Ascending aorta (tissue), 2 donors: Measurements from ENCODE around the gene FAP. TPM values are rescaled to one million over a fixed set of nuclear protein-coding genes. Genes with fewer than 3 reads are reported as not detected.

ENCODE experiments used
- DNase-seq, 2 donors: peaks; one replicate each; pipeline ENCODE4 v3.0.0-alpha.2; 2019; ENCODE audit warnings: low spot score in 2 of 2
- H3K27ac ChIP-seq, 2 donors: fragments of 200-600 bp; sonication (generic); one replicate each; pipeline ENCODE4 v1.5.1; 2016 to 2017; ENCODE audit warnings: mild to moderate bottlenecking in 1 of 2
- H3K27me3 ChIP-seq: fragments of 200-600 bp; sonication (generic); one replicate; pipeline ENCODE4 v1.5.1; 2017
- H3K36me3 ChIP-seq, 2 donors: fragments of 200-600 bp; sonication (generic); one replicate each; pipeline ENCODE4 v1.5.1; 2016
- H3K4me1 ChIP-seq, 2 donors: fragments of 200-600 bp; sonication (generic); one replicate each; pipeline ENCODE4 v1.5.1; 2016 to 2017; ENCODE audit warnings: mild to moderate bottlenecking in 1 of 2
- H3K4me3 ChIP-seq, 2 donors: fragments of 200-600 bp; sonication (generic); one replicate each; pipeline ENCODE4 v1.5.1; 2016 to 2017; ENCODE audit warnings: mild to moderate bottlenecking in 1 of 2
- H3K9me3 ChIP-seq, 2 donors: fragments of 200-600 bp; sonication (generic); one replicate each; pipeline ENCODE4 v1.5.1; 2016
- intact Hi-C: fragments of 100-400 bp; cut with DNase I; formaldehyde crosslinking; loops from one replicate; pipeline ENCODE4 v1.15.1; 2023
- total RNA-seq: library from RNA; depleted of rRNA; stranded (reverse); fragments of >200 nt; gene quantifications from one replicate; pipeline ENCODE4 v1.1.0, GENCODE V29; 2016
- TF ChIP-seq, protein P1 (sequence below), 3 experiments: fragments of 200-600 bp in 2 of 3; fragments of 450-650 bp in 1 of 3; sonication (generic) in 2 of 3; IDR thresholded peaks; one replicate each; pipeline ENCODE4 v1.5.1; 2016 to 2019; ENCODE audit warnings: antibody characterized with exemption in 3 of 3, mild to moderate bottlenecking in 1 of 3, moderate library complexity in 1 of 3

FAP gene
- total RNA-seq, 1 donor from 2014 or later = 16.7 TPM

- Histone ChIP-seq H3K27ac (no peak overlapping the region), H3K4me3 (no peak overlapping the region), H3K4me1 (peaks cover 0 to 8% of the 10 kb centered on the region in 2 donors), H3K9me3 (no peaks in the 10 kb centered on the region), H3K27me3 (no peaks in the 10 kb centered on the region), H3K36me3 (no peaks in the 10 kb centered on the region)
- intact Hi-C loops = loop anchor here (5.0 kb wide), 2 partner anchors 36 to 39 kb away; no protein-coding TSS in a partner anchor
- TF ChIP-seq, protein P1, sequence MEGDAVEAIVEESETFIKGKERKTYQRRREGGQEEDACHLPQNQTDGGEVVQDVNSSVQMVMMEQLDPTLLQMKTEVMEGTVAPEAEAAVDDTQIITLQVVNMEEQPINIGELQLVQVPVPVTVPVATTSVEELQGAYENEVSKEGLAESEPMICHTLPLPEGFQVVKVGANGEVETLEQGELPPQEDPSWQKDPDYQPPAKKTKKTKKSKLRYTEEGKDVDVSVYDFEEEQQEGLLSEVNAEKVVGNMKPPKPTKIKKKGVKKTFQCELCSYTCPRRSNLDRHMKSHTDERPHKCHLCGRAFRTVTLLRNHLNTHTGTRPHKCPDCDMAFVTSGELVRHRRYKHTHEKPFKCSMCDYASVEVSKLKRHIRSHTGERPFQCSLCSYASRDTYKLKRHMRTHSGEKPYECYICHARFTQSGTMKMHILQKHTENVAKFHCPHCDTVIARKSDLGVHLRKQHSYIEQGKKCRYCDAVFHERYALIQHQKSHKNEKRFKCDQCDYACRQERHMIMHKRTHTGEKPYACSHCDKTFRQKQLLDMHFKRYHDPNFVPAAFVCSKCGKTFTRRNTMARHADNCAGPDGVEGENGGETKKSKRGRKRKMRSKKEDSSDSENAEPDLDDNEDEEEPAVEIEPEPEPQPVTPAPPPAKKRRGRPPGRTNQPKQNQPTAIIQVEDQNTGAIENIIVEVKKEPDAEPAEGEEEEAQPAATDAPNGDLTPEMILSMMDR (IDR thresholded peaks at IDR 0.05) = no peak
- no peak for DNase-seq
Measured at GRCh38 chr2:162258686-162259085, 15.4 kb upstream of the FAP start.

DNA sequence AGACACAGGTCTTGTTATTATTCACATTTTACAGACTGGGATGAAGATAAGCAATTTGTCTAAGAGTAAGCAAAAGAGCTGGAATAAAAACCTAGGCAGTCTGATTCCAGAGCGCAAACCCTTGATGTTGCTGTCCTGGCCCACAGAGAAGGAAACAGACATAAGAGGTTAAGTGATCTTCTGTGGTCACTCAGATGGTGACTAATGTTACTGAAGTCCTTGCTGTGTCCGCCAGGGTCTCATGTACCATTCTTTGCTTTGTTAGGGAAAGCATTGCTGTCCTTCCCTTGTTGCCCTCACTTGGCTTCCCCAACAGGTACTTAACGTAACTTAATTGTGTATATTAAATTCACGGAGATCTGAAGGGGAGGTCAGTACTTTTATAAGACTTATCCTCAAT lies 14.9 kb upstream of the FAP start:
- TF ChIP-seq, protein P1 (IDR thresholded peaks at IDR 0.05) = no peak
- Histone ChIP-seq H3K27ac (no peak overlapping the region), H3K4me1 (peaks cover 0 to 8% of the 10 kb centered on the region in 2 donors), H3K4me3 (no peak overlapping the region), H3K9me3 (no peaks in the 10 kb centered on the region), H3K27me3 (no peaks in the 10 kb centered on the region), H3K36me3 (no peaks in the 10 kb centered on the region)
- DNase-seq = no peak
- intact Hi-C loops = loop anchor here (5.0 kb wide), 2 partner anchors 36 to 39 kb away; no protein-coding TSS in a partner anchor

DNA sequence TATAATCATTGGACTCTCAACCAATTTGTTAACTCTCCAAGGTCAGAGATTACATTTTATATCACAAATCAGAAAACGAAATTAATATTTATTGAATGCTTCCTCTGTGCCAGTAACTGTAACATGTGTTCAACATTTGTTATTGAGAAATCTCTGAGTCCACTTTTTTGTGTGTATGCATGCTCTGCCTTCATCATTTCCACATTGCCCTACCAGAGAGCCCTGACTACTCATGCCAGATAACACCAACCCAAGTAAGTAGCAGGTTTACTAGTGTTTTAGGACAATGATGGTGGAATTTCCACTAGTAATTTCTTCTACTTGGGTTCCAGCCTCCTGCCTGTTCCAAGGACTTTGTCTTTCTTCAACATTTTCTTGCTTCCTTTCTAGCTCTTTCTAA lies 14.2 kb upstream of the FAP start:
- no peak overlapping the region for H3K27ac ChIP-seq
- H3K27me3 ChIP-seq = no peaks in the 10 kb centered on the region
- TF ChIP-seq, protein P1 (IDR thresholded peaks at IDR 0.05) = no peak
- no peaks in the 10 kb centered on the region for H3K9me3 ChIP-seq
- DNase-seq = no peak
- H3K4me3 ChIP-seq = no peak overlapping the region
- H3K36me3 ChIP-seq = no peaks in the 10 kb centered on the region
- intact Hi-C loops = loop anchor here (5.0 kb wide), 2 partner anchors 35 to 40 kb away; no protein-coding TSS in a partner anchor
- H3K4me1 ChIP-seq = peaks cover 0 to 8% of the 10 kb centered on the region in 2 donors

- TF ChIP-seq, protein P1 (IDR thresholded peaks at IDR 0.05) = no peak
- intact Hi-C loops = loop anchor here (5.0 kb wide), 2 partner anchors 34 to 41 kb away; no protein-coding TSS in a partner anchor
- H3K27me3 ChIP-seq = no peaks in the 10 kb centered on the region
Measured at GRCh38 chr2:162256591-162256991, 13.3 kb upstream of the FAP start.

GRCh38 chr2:162254236-162254871 lies 11.1 kb upstream of the FAP start:
- peaks cover 0 to 4% of the 10 kb centered on the region in 2 donors for H3K4me1 ChIP-seq
- no peaks in the 10 kb centered on the region for H3K36me3 ChIP-seq
- TF ChIP-seq, protein P1 (IDR thresholded peaks at IDR 0.05) = no peak
- H3K27ac ChIP-seq = no peak overlapping the region
- no peak for DNase-seq
- no peaks in the 10 kb centered on the region for H3K9me3 ChIP-seq
- no peaks in the 10 kb centered on the region for H3K27me3 ChIP-seq
- H3K4me3 ChIP-seq = no peak overlapping the region
- intact Hi-C loops = no loop called here

More at GRCh38 chr2:162256591-162256991, 13.3 kb upstream of the FAP start:
- DNase-seq = no peak
- Histone ChIP-seq H3K9me3 (no peaks in the 10 kb centered on the region), H3K4me1 (peaks cover 0 to 6% of the 10 kb centered on the region in 2 donors), H3K36me3 (no peaks in the 10 kb centered on the region), H3K4me3 (no peak overlapping the region), H3K27ac (peak overlapping the region; percentile 35 to 55)
